Measurements from ENCODE around the gene ZSCAN23. TPM values are rescaled to one million over a fixed set of nuclear protein-coding genes. Genes with fewer than 3 reads are reported as not detected.

Gene ZSCAN23
- polyA plus RNA-seq, 1 of the 3 experiments (the other 2 are of a cell fraction): 2.1 TPM

DNA sequence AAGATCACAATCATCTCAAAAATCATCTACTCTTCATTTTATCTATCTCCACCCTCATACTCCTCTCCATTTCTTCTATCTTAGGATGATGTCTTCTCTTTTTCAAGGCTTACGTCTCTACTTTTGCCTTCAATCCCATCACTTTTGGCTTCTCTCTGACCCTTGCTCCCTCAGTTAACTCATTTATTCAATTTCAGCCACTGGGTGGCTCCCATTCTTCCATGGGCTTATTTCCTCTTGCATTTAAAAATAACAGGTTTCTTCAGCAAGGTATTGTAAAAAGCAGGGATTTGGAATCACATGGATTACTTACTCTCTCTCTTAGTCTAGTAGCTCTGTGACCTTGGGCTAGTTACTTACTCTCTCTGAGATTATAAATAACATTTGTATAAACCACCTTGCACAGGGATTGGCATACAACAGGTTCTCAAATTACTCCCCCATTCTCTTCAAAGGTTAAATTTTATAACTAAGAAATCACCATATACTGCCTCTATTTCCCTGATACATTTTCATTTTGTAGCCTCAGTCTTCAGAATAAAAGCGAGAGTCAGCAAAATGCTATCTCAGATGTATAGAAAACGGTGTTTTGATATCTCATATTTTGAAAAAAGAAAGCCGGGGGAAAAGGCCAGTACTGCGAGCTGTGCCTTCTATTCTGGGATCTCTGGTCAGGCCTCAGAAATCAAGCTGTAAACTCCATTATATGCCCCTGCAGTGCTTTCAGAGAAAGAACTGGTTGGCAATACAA, 49.2 kb downstream of the ZSCAN23 start:
- Histone ChIP-seq H3K9ac (no peak overlapping the region), H3K4me2 (0 out of 2 replicates have a peak overlapping the region, but pooled peaks have one; percentile 4), H4K20me1 (ENCODE audit: insufficient read depth) (peaks cover 5% of the 10 kb centered on the region; the same call in 1 of the 2 replicates), H3K79me2 (ENCODE audit: insufficient read depth) (peaks cover 72% of the 10 kb centered on the region), H3K4me3 (ENCODE audit: low read depth in 2 of 2, low read length in 1 of 2) (no peak overlapping the region), H2AFZ (ENCODE audit: low read depth) (no peak overlapping the region), H3K9me3 (no peaks in the 10 kb centered on the region), H3K36me3 (replicated peaks in 1 of 2; ENCODE audit: control insufficient read depth in 1 of 2, insufficient read depth in 2 of 2, low read length in 1 of 2) (peaks cover 54 to 62% of the 10 kb centered on the region in 2 experiments), H3K4me1 (ENCODE audit: control insufficient read depth in 1 of 2, insufficient read depth in 2 of 2, low read depth in 1 of 2, low read length in 1 of 2) (peaks cover 13% of the 10 kb centered on the region in 2 experiments; a peak in 3 of 4 replicates), H3K27ac (ENCODE audit: low read depth in 2 of 2, low read length in 1 of 2) (no peak overlapping the region), H3K27me3 (ENCODE audit: insufficient read depth) (no peaks in the 10 kb centered on the region), H3K9me2 (no peaks in the 10 kb centered on the region), H3F3A (replicated peaks; ENCODE audit: insufficient read depth) (peaks cover 5% of the 10 kb centered on the region)
- ChIA-PET CTCF (interaction anchor here (1.8 to 2.6 kb wide), 2 partner anchors 9 to 13 kb away, joined by 5 to 15 read pairs; no protein-coding TSS in a partner anchor), POLR2A (no interaction called here)
- TF ChIP-seq, protein P1, sequence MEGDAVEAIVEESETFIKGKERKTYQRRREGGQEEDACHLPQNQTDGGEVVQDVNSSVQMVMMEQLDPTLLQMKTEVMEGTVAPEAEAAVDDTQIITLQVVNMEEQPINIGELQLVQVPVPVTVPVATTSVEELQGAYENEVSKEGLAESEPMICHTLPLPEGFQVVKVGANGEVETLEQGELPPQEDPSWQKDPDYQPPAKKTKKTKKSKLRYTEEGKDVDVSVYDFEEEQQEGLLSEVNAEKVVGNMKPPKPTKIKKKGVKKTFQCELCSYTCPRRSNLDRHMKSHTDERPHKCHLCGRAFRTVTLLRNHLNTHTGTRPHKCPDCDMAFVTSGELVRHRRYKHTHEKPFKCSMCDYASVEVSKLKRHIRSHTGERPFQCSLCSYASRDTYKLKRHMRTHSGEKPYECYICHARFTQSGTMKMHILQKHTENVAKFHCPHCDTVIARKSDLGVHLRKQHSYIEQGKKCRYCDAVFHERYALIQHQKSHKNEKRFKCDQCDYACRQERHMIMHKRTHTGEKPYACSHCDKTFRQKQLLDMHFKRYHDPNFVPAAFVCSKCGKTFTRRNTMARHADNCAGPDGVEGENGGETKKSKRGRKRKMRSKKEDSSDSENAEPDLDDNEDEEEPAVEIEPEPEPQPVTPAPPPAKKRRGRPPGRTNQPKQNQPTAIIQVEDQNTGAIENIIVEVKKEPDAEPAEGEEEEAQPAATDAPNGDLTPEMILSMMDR (IDR thresholded peaks at IDR 0.05): peak; percentile 53
- TF ChIP-seq SMC3 (IDR thresholded peaks at IDR 0.05; ENCODE audit: low read depth, low read length) (0 out of 2 replicates have a peak, but pooled peaks have one; percentile 19), YY1 (IDR thresholded peaks at IDR 0.05; ENCODE audit: low read depth) (no peak), RAD21 (IDR thresholded peaks at IDR 0.05; ENCODE audit: low read length) (peak; percentile 23; the same call in 1 of the 2 replicates), RFX5 (IDR thresholded peaks at IDR 0.05; ENCODE audit: low read length) (no peak)
- TF ChIP-seq, protein P2, sequence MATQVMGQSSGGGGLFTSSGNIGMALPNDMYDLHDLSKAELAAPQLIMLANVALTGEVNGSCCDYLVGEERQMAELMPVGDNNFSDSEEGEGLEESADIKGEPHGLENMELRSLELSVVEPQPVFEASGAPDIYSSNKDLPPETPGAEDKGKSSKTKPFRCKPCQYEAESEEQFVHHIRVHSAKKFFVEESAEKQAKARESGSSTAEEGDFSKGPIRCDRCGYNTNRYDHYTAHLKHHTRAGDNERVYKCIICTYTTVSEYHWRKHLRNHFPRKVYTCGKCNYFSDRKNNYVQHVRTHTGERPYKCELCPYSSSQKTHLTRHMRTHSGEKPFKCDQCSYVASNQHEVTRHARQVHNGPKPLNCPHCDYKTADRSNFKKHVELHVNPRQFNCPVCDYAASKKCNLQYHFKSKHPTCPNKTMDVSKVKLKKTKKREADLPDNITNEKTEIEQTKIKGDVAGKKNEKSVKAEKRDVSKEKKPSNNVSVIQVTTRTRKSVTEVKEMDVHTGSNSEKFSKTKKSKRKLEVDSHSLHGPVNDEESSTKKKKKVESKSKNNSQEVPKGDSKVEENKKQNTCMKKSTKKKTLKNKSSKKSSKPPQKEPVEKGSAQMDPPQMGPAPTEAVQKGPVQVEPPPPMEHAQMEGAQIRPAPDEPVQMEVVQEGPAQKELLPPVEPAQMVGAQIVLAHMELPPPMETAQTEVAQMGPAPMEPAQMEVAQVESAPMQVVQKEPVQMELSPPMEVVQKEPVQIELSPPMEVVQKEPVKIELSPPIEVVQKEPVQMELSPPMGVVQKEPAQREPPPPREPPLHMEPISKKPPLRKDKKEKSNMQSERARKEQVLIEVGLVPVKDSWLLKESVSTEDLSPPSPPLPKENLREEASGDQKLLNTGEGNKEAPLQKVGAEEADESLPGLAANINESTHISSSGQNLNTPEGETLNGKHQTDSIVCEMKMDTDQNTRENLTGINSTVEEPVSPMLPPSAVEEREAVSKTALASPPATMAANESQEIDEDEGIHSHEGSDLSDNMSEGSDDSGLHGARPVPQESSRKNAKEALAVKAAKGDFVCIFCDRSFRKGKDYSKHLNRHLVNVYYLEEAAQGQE (IDR thresholded peaks at IDR 0.05; ENCODE audit: low read depth, low read length): no peak
- WGBS (ENCODE audit: low lambda C conversion rate): 91% methylated on average over 5 of the region's 5 CpGs
- peak; percentile 20 for DNase-seq

DNA sequence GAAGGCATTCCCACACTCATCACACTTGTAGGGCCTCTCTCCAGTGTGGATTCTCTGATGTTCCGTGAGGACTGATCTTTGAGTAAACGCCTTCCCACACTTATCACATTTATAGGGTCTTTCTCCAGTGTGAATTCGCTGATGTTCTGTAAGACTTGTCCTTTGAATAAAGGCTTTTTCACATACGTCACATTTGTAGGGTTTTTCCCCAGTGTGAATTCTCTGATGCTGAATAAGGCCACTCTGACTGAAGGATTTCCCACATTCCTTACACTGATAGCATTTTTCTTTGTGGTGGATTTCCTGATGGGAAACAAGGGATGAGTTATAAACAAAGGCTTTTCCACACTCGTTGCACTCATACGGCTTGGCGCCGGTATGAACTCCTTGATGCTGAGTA, 52.6 kb downstream of the ZSCAN23 start:
- Histone ChIP-seq H3K27ac (ENCODE audit: low read depth in 2 of 2, low read length in 1 of 2) (no peak overlapping the region), H4K20me1 (ENCODE audit: insufficient read depth) (peaks cover 5% of the 10 kb centered on the region; the same call in 1 of the 2 replicates), H2AFZ (ENCODE audit: low read depth) (no peak overlapping the region), H3K4me2 (no peak overlapping the region), H3F3A (replicated peaks; ENCODE audit: insufficient read depth) (peaks cover 3% of the 10 kb centered on the region), H3K36me3 (replicated peaks in 1 of 2; ENCODE audit: control insufficient read depth in 1 of 2, insufficient read depth in 2 of 2, low read length in 1 of 2) (peaks cover 51 to 86% of the 10 kb centered on the region in 2 experiments), H3K9me3 (no peaks in the 10 kb centered on the region), H3K9ac (no peak overlapping the region), H3K4me1 (ENCODE audit: control insufficient read depth in 1 of 2, insufficient read depth in 2 of 2, low read depth in 1 of 2, low read length in 1 of 2) (0 out of 4 replicates have a peak, but pooled peaks cover 0 to 3% of the 10 kb centered on the region in 2 experiments), H3K9me2 (no peaks in the 10 kb centered on the region), H3K27me3 (ENCODE audit: insufficient read depth) (no peaks in the 10 kb centered on the region), H3K79me2 (ENCODE audit: insufficient read depth) (peaks cover 55% of the 10 kb centered on the region), H3K4me3 (ENCODE audit: low read depth in 2 of 2, low read length in 1 of 2) (no peak overlapping the region)
- DNase-seq: no peak
- POLR2A ChIA-PET: no interaction called here
- CTCF ChIA-PET: interaction anchor here (1.3 kb wide), 1 partner anchor 152 kb away, joined by 3 read pairs; no protein-coding TSS in a partner anchor
- WGBS (ENCODE audit: low lambda C conversion rate): 98% methylated on average over 8 of the region's 8 CpGs
- no peak for TF ChIP-seq FOSL2 (IDR thresholded peaks at IDR 0.05; ENCODE audit: borderline replicate concordance, low read depth)
- TF ChIP-seq CHD2 (IDR thresholded peaks at IDR 0.05; ENCODE audit: low read length, partially characterized antibody): no peak
- TF ChIP-seq, protein P3, sequence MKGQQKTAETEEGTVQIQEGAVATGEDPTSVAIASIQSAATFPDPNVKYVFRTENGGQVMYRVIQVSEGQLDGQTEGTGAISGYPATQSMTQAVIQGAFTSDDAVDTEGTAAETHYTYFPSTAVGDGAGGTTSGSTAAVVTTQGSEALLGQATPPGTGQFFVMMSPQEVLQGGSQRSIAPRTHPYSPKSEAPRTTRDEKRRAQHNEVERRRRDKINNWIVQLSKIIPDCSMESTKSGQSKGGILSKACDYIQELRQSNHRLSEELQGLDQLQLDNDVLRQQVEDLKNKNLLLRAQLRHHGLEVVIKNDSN (IDR thresholded peaks at IDR 0.05; ENCODE audit: borderline replicate concordance, low read depth): no peak
- TF ChIP-seq JUND (IDR thresholded peaks at IDR 0.05): no peak
- TF ChIP-seq ELF1 (IDR thresholded peaks at IDR 0.05): no peak
- TF ChIP-seq SMC3 (IDR thresholded peaks at IDR 0.05; ENCODE audit: low read depth, low read length): no peak
- TF ChIP-seq TCF12 (IDR thresholded peaks at IDR 0.05): no peak
- no peak for TF ChIP-seq TEAD4 (IDR thresholded peaks at IDR 0.05; ENCODE audit: borderline replicate concordance, insufficient read depth)
- TF ChIP-seq EZH2phosphoT487 (IDR thresholded peaks at IDR 0.05; ENCODE audit: borderline replicate concordance, low read depth): no peak
- TF ChIP-seq, protein P1 (IDR thresholded peaks at IDR 0.05): no peak
- TF ChIP-seq RAD21 (IDR thresholded peaks at IDR 0.05; ENCODE audit: low read length): no peak
- no peak for TF ChIP-seq POLR2AphosphoS5 (IDR thresholded peaks at IDR 0.05; ENCODE audit: low read depth, low read length)
- TF ChIP-seq, protein P4, sequence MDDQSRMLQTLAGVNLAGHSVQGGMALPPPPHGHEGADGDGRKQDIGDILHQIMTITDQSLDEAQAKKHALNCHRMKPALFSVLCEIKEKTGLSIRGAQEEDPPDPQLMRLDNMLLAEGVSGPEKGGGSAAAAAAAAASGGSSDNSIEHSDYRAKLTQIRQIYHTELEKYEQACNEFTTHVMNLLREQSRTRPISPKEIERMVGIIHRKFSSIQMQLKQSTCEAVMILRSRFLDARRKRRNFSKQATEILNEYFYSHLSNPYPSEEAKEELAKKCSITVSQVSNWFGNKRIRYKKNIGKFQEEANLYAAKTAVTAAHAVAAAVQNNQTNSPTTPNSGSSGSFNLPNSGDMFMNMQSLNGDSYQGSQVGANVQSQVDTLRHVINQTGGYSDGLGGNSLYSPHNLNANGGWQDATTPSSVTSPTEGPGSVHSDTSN (IDR thresholded peaks at IDR 0.05): no peak

All from SK-N-SH (cell line).